B cell (primary cell): Measurements from ENCODE around the gene KLHL26.

Source experiments
- CTCF ChIP-seq: fragments of 200-600 bp; IDR thresholded peaks from one replicate; pipeline ENCODE4 v1.8.0; 2022; ENCODE audit warnings: antibody characterized with exemption, mild to moderate bottlenecking
- EZH2 ChIP-seq: IDR thresholded peaks from 2 replicates; pipeline ENCODE4 v1.6.1; 2012; ENCODE audit warnings: borderline replicate concordance, low read depth, mild to moderate bottlenecking, moderate library complexity, low read length; ENCODE audit not compliant: insufficient read depth, poor library complexity, severe bottlenecking

- no peak for TF ChIP-seq CTCF
- no peak for TF ChIP-seq EZH2
These were observed 67.2 kb downstream of the KLHL26 start for GRCh38 chr19:18704054-18704453.
